ENCODE measurements around the gene NUDCD2.
"Not testable (repeated sequence)": the region's sequence is repeated elsewhere in the genome, so short reads cannot be mapped to it uniquely, and the experiment has no call there.

DNA sequence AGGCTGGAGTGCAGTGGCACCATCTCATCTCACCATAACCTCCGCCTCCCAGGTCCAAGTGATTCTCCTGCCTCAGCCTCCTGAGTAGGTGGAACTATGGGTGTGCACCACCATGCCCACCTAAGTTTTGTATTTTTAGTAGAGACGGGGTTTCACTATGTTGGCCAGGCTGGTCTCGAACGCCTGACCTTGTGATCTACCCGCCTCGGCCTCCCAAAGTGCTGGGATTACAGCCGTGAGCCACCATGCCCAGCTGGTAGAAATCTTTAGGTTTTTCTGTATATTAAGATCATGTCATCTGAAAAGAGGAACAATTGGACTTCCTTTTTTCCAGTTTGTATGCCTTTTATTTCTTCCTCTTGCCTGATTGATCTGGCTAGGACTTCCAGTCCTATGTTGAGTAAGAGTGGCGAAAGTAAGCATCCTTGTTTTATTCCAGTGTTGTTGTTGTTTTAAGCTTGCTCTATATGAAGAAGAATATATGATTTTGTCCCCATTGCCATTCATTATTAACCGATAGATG lies 63.0 kb downstream of the NUDCD2 start:
- not testable (repeated sequence) for TF ChIP-seq POLR2A (IDR thresholded peaks at IDR 0.05)
- TF ChIP-seq, protein P1, sequence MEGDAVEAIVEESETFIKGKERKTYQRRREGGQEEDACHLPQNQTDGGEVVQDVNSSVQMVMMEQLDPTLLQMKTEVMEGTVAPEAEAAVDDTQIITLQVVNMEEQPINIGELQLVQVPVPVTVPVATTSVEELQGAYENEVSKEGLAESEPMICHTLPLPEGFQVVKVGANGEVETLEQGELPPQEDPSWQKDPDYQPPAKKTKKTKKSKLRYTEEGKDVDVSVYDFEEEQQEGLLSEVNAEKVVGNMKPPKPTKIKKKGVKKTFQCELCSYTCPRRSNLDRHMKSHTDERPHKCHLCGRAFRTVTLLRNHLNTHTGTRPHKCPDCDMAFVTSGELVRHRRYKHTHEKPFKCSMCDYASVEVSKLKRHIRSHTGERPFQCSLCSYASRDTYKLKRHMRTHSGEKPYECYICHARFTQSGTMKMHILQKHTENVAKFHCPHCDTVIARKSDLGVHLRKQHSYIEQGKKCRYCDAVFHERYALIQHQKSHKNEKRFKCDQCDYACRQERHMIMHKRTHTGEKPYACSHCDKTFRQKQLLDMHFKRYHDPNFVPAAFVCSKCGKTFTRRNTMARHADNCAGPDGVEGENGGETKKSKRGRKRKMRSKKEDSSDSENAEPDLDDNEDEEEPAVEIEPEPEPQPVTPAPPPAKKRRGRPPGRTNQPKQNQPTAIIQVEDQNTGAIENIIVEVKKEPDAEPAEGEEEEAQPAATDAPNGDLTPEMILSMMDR (IDR thresholded peaks at IDR 0.05) = not testable (repeated sequence)
